ENCODE data around the gene RNF6.

DNA sequence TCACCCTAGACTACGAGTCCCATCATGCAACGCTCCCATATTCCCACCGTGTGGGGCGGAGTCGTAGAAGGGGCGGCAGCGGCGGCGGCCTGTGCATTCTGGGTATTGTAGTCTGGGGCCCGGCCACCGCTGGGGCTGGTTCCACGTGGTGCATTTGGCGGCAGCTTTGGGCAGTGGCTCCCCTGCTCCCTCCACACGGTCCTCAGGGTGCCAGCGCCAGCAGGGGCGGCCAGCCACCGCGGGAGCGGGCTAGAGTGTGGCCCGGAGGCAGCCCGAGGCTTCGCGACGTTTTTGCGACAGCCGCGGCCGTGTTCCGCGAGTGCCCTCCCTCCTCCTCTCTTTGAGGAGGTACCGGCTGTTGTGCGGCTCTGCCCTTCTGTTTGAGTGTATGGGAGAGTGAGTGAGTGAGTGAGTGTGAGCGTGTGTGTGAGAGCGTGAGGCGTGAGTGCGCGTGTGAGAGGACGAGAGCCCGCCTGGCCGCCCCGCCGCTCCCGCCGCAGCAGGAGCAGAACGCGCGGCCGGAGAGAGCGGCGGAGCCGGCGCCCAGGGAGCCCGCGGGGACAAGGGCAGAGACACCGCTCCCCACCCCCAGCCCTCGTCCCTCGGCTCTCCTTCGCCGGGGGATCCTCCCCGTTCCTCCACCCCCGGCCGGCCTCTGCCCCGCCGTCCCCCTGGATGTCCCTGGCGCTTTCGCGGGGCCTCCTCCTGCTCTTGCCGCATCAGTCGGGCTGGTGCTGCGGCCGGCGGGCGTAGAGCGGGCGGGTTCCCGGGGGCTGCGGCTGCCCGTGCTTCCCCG is 31.9 kb upstream of the RNF6 start, which contains the start of gene CDK8:
- TF ChIP-seq SUZ12 (IDR thresholded peaks at IDR 0.05; ENCODE audit: extremely low read depth, insufficient read depth, insufficient read length), result no peak
- TF ChIP-seq ZNF274 (IDR thresholded peaks at IDR 0.05; ENCODE audit: low read depth, low read length), result no peak
